Activated CD8-positive, alpha-beta T cell treated with anti-CD3 and anti-CD28 coated beads, Interleukin-2, amount 10 ng/mL, durations not matched to agents 7 days and 5 days (primary cell): ENCODE measurements around the gene MEIS2. TPM values are rescaled to one million over a fixed set of nuclear protein-coding genes. Genes with fewer than 3 reads are reported as not detected.
A peak's percentile ranks its signal among the peaks of the same experiment; 100 is the strongest.

Experiments
- ATAC-seq: fragments of 150-1000 bp; cut with Tn5 transposase; one replicate; pipeline ENCODE4 v1.10.0; 2021; ENCODE audit warnings: moderate library complexity
- CTCF ChIA-PET: fragments of 350-600 bp; sonication (Branson Sonifier 250); formaldehyde crosslinking; loops from one replicate; lab custom pipeline; 2021; ENCODE audit warnings: antibody characterized with exemption; lab: Charles Lee
- POLR2A ChIA-PET: fragments of 350-600 bp; sonication (Branson Sonifier 250); formaldehyde crosslinking; loops from one replicate; lab custom pipeline; 2021; ENCODE audit warnings: antibody characterized with exemption; lab: Charles Lee
- DNase-seq: peaks from one replicate; pipeline ENCODE4 v3.0.0-alpha.2; 2020
- H3K27ac Mint-ChIP-seq: one replicate; pipeline ENCODE4 v1.8.0; 2021; ENCODE audit warnings: mild to moderate bottlenecking, mixed read lengths
- H3K27me3 Mint-ChIP-seq: one replicate; pipeline ENCODE4 v1.8.0; 2021; ENCODE audit warnings: low read depth, mixed read lengths
- H3K36me3 Mint-ChIP-seq: one replicate; pipeline ENCODE4 v1.8.0; 2021; ENCODE audit warnings: low read depth, mixed read lengths
- H3K4me1 Mint-ChIP-seq: one replicate; pipeline ENCODE4 v1.8.0; 2021; ENCODE audit warnings: low read depth, mixed read lengths
- H3K4me3 Mint-ChIP-seq: one replicate; pipeline ENCODE4 v1.8.0; 2021; ENCODE audit warnings: mild to moderate bottlenecking, mixed read lengths
- H3K9me3 Mint-ChIP-seq: one replicate; pipeline ENCODE4 v1.8.0; 2022; ENCODE audit warnings: mixed read lengths; ENCODE audit not compliant: insufficient read depth
- total RNA-seq, 2 experiments: library from RNA; stranded (reverse); gene quantifications; one replicate each; pipeline ENCODE4 v1.2.3, GENCODE V29; 2021

MEIS2 gene
- total RNA-seq, 2 experiments from 2014 or later: not detected

GRCh38 chr15:37103475-37104423, 3.4 kb upstream of the MEIS2 start:
- ChIA-PET CTCF (interaction anchor here (1.8 kb wide), 1 partner anchor 220 kb away, joined by 5 read pairs; no protein-coding TSS in a partner anchor), POLR2A (interaction anchor here (0.7 kb wide), 1 partner anchor 139 kb away, joined by 3 read pairs; no protein-coding TSS in a partner anchor)
- Mint-ChIP-seq H3K27ac (no peak overlapping the region), H3K4me1 (peaks cover 26% of the 10 kb centered on the region), H3K36me3 (peaks cover 14% of the 10 kb centered on the region), H3K9me3 (peaks cover 11% of the 10 kb centered on the region), H3K4me3 (no peak overlapping the region), H3K27me3 (peaks cover 76% of the 10 kb centered on the region)
- DNase-seq (no peak), ATAC-seq (no peak)

GRCh38 chr15:37103163-37103435, 2.8 kb upstream of the MEIS2 start:
- Mint-ChIP-seq H3K4me1 (peaks cover 32% of the 10 kb centered on the region), H3K27ac (no peak overlapping the region), H3K36me3 (peaks cover 14% of the 10 kb centered on the region), H3K4me3 (no peak overlapping the region), H3K27me3 (peaks cover 77% of the 10 kb centered on the region), H3K9me3 (peaks cover 11% of the 10 kb centered on the region)
- POLR2A ChIA-PET: interaction anchor here (0.7 kb wide), 1 partner anchor 138 kb away, joined by 3 read pairs; no protein-coding TSS in a partner anchor
- CTCF ChIA-PET: interaction anchor here (1.8 kb wide), 1 partner anchor 219 kb away, joined by 5 read pairs; no protein-coding TSS in a partner anchor
- ATAC-seq (no peak), DNase-seq (no peak)

- ATAC-seq: no peak
- DNase-seq: no peak
- peaks cover 11% of the 10 kb centered on the region for H3K9me3 Mint-ChIP-seq
- ChIA-PET CTCF (interaction anchor here (1.8 kb wide), 1 partner anchor 219 kb away, joined by 5 read pairs; no protein-coding TSS in a partner anchor), POLR2A (interaction anchor here (0.7 kb wide), 1 partner anchor 138 kb away, joined by 3 read pairs; no protein-coding TSS in a partner anchor)
- H3K4me1 Mint-ChIP-seq: peaks cover 33% of the 10 kb centered on the region
- H3K4me3 Mint-ChIP-seq: peak overlapping the region; percentile 43
- peaks cover 77% of the 10 kb centered on the region for H3K27me3 Mint-ChIP-seq
- H3K27ac Mint-ChIP-seq: no peak overlapping the region
- peaks cover 14% of the 10 kb centered on the region for H3K36me3 Mint-ChIP-seq
These were observed 2.2 kb upstream of the MEIS2 start for GRCh38 chr15:37102305-37103162.

- peak overlapping the region; percentile 55 for H3K27ac Mint-ChIP-seq
- CTCF ChIA-PET: no interaction called here
- POLR2A ChIA-PET: no interaction called here
These were observed 1.6 kb upstream of the MEIS2 start for GRCh38 chr15:37101980-37102304.

GRCh38 chr15:37100966-37101215, 542 bp upstream of the MEIS2 start:
- ATAC-seq (no peak), DNase-seq (no peak)
- peaks cover 78% of the 10 kb centered on the region for H3K27me3 Mint-ChIP-seq
- CTCF ChIA-PET: interaction anchor here (0.8 kb wide), 1 partner anchor 666 kb away, joined by 3 read pairs; no protein-coding TSS in a partner anchor
- H3K9me3 Mint-ChIP-seq: peaks cover 11% of the 10 kb centered on the region
- H3K36me3 Mint-ChIP-seq: peaks cover 17% of the 10 kb centered on the region
- POLR2A ChIA-PET: interaction anchor here (0.6 kb wide), 1 partner anchor 272 kb away, joined by 3 read pairs; no protein-coding TSS in a partner anchor
- peak overlapping the region; percentile 49 for H3K27ac Mint-ChIP-seq
- peak overlapping the region; percentile 85 for H3K4me3 Mint-ChIP-seq
- peaks cover 39% of the 10 kb centered on the region for H3K4me1 Mint-ChIP-seq

More at GRCh38 chr15:37101980-37102304, 1.6 kb upstream of the MEIS2 start:
- Mint-ChIP-seq H3K4me3 (peak overlapping the region; percentile 43), H3K36me3 (peaks cover 14% of the 10 kb centered on the region), H3K4me1 (peaks cover 37% of the 10 kb centered on the region), H3K9me3 (peaks cover 11% of the 10 kb centered on the region), H3K27me3 (peaks cover 77% of the 10 kb centered on the region)
- DNase-seq: no peak
- ATAC-seq: no peak

- peaks cover 11% of the 10 kb centered on the region for H3K9me3 Mint-ChIP-seq
- H3K36me3 Mint-ChIP-seq: peaks cover 17% of the 10 kb centered on the region
- H3K27me3 Mint-ChIP-seq: peaks cover 80% of the 10 kb centered on the region
- ChIA-PET POLR2A (no interaction called here), CTCF (no interaction called here)
- H3K4me3 Mint-ChIP-seq: peak overlapping the region; percentile 85
- H3K27ac Mint-ChIP-seq: peak overlapping the region; percentile 40
- peaks cover 39% of the 10 kb centered on the region for H3K4me1 Mint-ChIP-seq
- no peak for ATAC-seq
- DNase-seq: no peak
These were observed 835 bp downstream of the MEIS2 start for GRCh38 chr15:37099319-37100108.

- Mint-ChIP-seq H3K36me3 (peaks cover 17% of the 10 kb centered on the region), H3K27ac (no peak overlapping the region), H3K4me3 (peak overlapping the region; percentile 61), H3K4me1 (peaks cover 39% of the 10 kb centered on the region), H3K27me3 (peaks cover 80% of the 10 kb centered on the region), H3K9me3 (peaks cover 11% of the 10 kb centered on the region)
- ATAC-seq (peak; percentile 52), DNase-seq (peak; percentile 28)
- ChIA-PET POLR2A (no interaction called here), CTCF (no interaction called here)
These were observed 1.7 kb downstream of the MEIS2 start for GRCh38 chr15:37098468-37099318.

GRCh38 chr15:37097144-37097919, 3.0 kb downstream of the MEIS2 start:
- H3K4me3 Mint-ChIP-seq: peak overlapping the region; percentile 23
- no peak for DNase-seq
- peaks cover 38% of the 10 kb centered on the region for H3K4me1 Mint-ChIP-seq
- POLR2A ChIA-PET: interaction anchor here (0.6 kb wide), 2 partner anchors 337 to 1325 kb away, joined by 4 to 8 read pairs; no protein-coding TSS in a partner anchor
- H3K27me3 Mint-ChIP-seq: peaks cover 81% of the 10 kb centered on the region
- peak overlapping the region; percentile 39 for H3K27ac Mint-ChIP-seq
- peaks cover 16% of the 10 kb centered on the region for H3K36me3 Mint-ChIP-seq
- CTCF ChIA-PET: no interaction called here
- ATAC-seq: no peak
- H3K9me3 Mint-ChIP-seq: peaks cover 6% of the 10 kb centered on the region

- Mint-ChIP-seq H3K27me3 (peaks cover 76% of the 10 kb centered on the region), H3K27ac (no peak overlapping the region), H3K4me3 (no peak overlapping the region), H3K9me3 (peaks cover 4% of the 10 kb centered on the region), H3K36me3 (peaks cover 13% of the 10 kb centered on the region), H3K4me1 (peaks cover 36% of the 10 kb centered on the region)
- no peak for DNase-seq
- POLR2A ChIA-PET: no interaction called here
- no peak for ATAC-seq
- CTCF ChIA-PET: no interaction called here
These were observed 3.7 kb downstream of the MEIS2 start for GRCh38 chr15:37096558-37097143.
